IMR-90 (cell line): ENCODE results near the gene SENP2. TPM values are rescaled to one million over a fixed set of nuclear protein-coding genes. Genes with fewer than 3 reads are reported as not detected.

ENCODE experiments used
- ATAC-seq: fragments of 200-7000 bp; cut with Tn5 transposase; 2 replicates; pipeline ENCODE4 v1.9.1; 2020; ENCODE audit warnings: low read depth, mild to moderate bottlenecking, moderate library complexity
- BruUV-seq: library from RNA; stranded (reverse); fragments of 400-500 nt; replicated peaks from 2 replicates; lab custom pipeline; 2021; lab: Mats Ljungman, UMichigan
- CTCF ChIA-PET: fragments of 300-600 bp; formaldehyde crosslinking; extraction: SDS; loops from one replicate; lab custom pipeline; 2021; ENCODE audit warnings: antibody characterized with exemption; lab: Yijun Ruan, JAX
- POLR2A ChIA-PET: fragments of 300-600 bp; sonication (Branson Sonifier 250); formaldehyde crosslinking; loops from one replicate; lab custom pipeline; 2022; ENCODE audit warnings: antibody characterized with exemption; ENCODE audit not compliant: unreplicated experiment; lab: Charles Lee
- DNase-seq: peaks from one replicate; pipeline ENCODE4 v3.0.0; 2013
- H2AFZ ChIP-seq: replicated peaks from 2 replicates; pipeline ENCODE3; 2013; ENCODE audit warnings: low read length, mild to moderate bottlenecking; ENCODE audit not compliant: poor library complexity
- H2AK5ac ChIP-seq: 2 replicates; pipeline ENCODE4 v1.6.1; 2013; ENCODE audit warnings: low read depth, low read length, inconsistent platforms
- H2AK9ac ChIP-seq: replicated peaks from 2 replicates; pipeline ENCODE3; 2013; ENCODE audit warnings: mild to moderate bottlenecking, low read depth, low read length, moderate library complexity; ENCODE audit not compliant: poor library complexity
- H2BK120ac ChIP-seq: 2 replicates; pipeline ENCODE4 v1.6.1; 2013; ENCODE audit warnings: low read depth, low read length, inconsistent platforms
- H2BK15ac ChIP-seq: 3 replicates; pipeline ENCODE4 v1.6.1; 2013; ENCODE audit warnings: low read depth, low read length, inconsistent platforms
- H2BK20ac ChIP-seq: 2 replicates; pipeline ENCODE4 v1.6.1; 2013; ENCODE audit warnings: low read depth, mild to moderate bottlenecking, inconsistent platforms, low read length, moderate library complexity
- H2BK5ac ChIP-seq: 2 replicates; pipeline ENCODE4 v1.6.1; 2013; ENCODE audit warnings: mild to moderate bottlenecking, low read depth, low read length, inconsistent platforms; ENCODE audit not compliant: poor library complexity, severe bottlenecking
- H3K14ac ChIP-seq: replicated peaks from 2 replicates; pipeline ENCODE4 v1.6.1; 2013; ENCODE audit warnings: low read depth, low read length, inconsistent platforms
- H3K18ac ChIP-seq: 2 replicates; pipeline ENCODE4 v1.6.1; 2013; ENCODE audit warnings: low read depth, low read length, control low read depth
- H3K23ac ChIP-seq: 2 replicates; pipeline ENCODE4 v1.6.1; 2013; ENCODE audit warnings: low read depth, low read length, inconsistent platforms
- H3K27ac ChIP-seq: 2 replicates; pipeline ENCODE4 v1.5.1; 2013; ENCODE audit warnings: mild to moderate bottlenecking, control low read depth, low read length; ENCODE audit not compliant: insufficient read depth
- H3K27me3 ChIP-seq: 2 replicates; pipeline ENCODE4 v1.6.1; 2013; ENCODE audit warnings: low read length; ENCODE audit not compliant: control insufficient read depth, insufficient read depth
- H3K36me3 ChIP-seq: 2 replicates; pipeline ENCODE4 v1.6.1; 2013; ENCODE audit warnings: low read length, mixed read lengths; ENCODE audit not compliant: control insufficient read depth, insufficient read depth
- H3K4ac ChIP-seq: 2 replicates; pipeline ENCODE4 v1.6.1; 2013; ENCODE audit warnings: low read depth, low read length, inconsistent platforms
- H3K4me1 ChIP-seq: 2 replicates; pipeline ENCODE4 v1.6.1; 2013; ENCODE audit warnings: low read length, mixed read lengths; ENCODE audit not compliant: control insufficient read depth, insufficient read depth
- H3K4me2 ChIP-seq: 2 replicates; pipeline ENCODE4 v1.6.1; 2013; ENCODE audit warnings: low read depth, mild to moderate bottlenecking, control low read depth, low read length, moderate library complexity
- H3K4me3 ChIP-seq: 2 replicates; pipeline ENCODE4 v1.5.1; 2013; ENCODE audit warnings: low read depth, mild to moderate bottlenecking, control low read depth, low read length, moderate library complexity; ENCODE audit not compliant: insufficient read depth
- H3K56ac ChIP-seq: 2 replicates; pipeline ENCODE4 v1.6.1; 2013; ENCODE audit warnings: low read length, inconsistent platforms; ENCODE audit not compliant: insufficient read depth; ENCODE audit errors: extremely low read depth
- H3K79me1 ChIP-seq, 2 experiments: 2 replicates each; pipeline ENCODE4 v1.6.1; 2013; ENCODE audit warnings: low read length in 2 of 2, inconsistent platforms in 1 of 2, low read depth in 1 of 2
- H3K9ac ChIP-seq: 2 replicates; pipeline ENCODE4 v1.6.1; 2013; ENCODE audit warnings: low read depth, low read length, control low read depth
- H3K9me1 ChIP-seq: 2 replicates; pipeline ENCODE4 v1.6.1; 2013; ENCODE audit warnings: low read length, inconsistent platforms; ENCODE audit not compliant: insufficient read depth
- H3K9me3 ChIP-seq: 2 replicates; pipeline ENCODE4 v1.6.1; 2013; ENCODE audit warnings: low read length; ENCODE audit not compliant: control insufficient read depth, insufficient read depth
- H4K20me1 ChIP-seq: 2 replicates; pipeline ENCODE4 v1.6.1; 2013; ENCODE audit warnings: low read length, inconsistent platforms; ENCODE audit not compliant: insufficient read depth
- H4K5ac ChIP-seq: 2 replicates; pipeline ENCODE4 v1.6.1; 2013; ENCODE audit warnings: mild to moderate bottlenecking, low read depth, low read length, control low read depth
- H4K8ac ChIP-seq, 2 experiments: 2 replicates each; pipeline ENCODE4 v1.6.1; 2013; ENCODE audit warnings: low read depth in 2 of 2, low read length in 2 of 2, control low read depth in 1 of 2, inconsistent platforms in 1 of 2
- H4K91ac ChIP-seq: 2 replicates; pipeline ENCODE4 v1.6.1; 2013; ENCODE audit warnings: low read depth, low read length, inconsistent platforms; ENCODE audit not compliant: insufficient read depth
- BHLHE40 ChIP-seq: fragments of 150-350 bp; IDR thresholded peaks from 2 replicates; pipeline ENCODE4 v1.6.1; 2016; ENCODE audit warnings: mild to moderate bottlenecking, low read depth, low read length
- CHD1 ChIP-seq: IDR thresholded peaks from 2 replicates; pipeline ENCODE4 v1.6.1; 2012; ENCODE audit warnings: low read depth, low read length, improper control_type of control experiment
- FOS ChIP-seq: fragments of 150-350 bp; IDR thresholded peaks from 2 replicates; pipeline ENCODE4 v1.6.1; 2016; ENCODE audit warnings: low read depth, low read length
- MAZ ChIP-seq: IDR thresholded peaks from 2 replicates; pipeline ENCODE4 v1.6.1; 2012; ENCODE audit warnings: low read depth, mild to moderate bottlenecking, low read length, improper control_type of control experiment, moderate library complexity, borderline replicate concordance
- POLR2A ChIP-seq: IDR thresholded peaks from 2 replicates; pipeline ENCODE4 v1.6.1; 2012; ENCODE audit warnings: mild to moderate bottlenecking, low read depth, low read length
- RCOR1 ChIP-seq: IDR thresholded peaks from 2 replicates; pipeline ENCODE4 v1.6.1; 2012; ENCODE audit warnings: mild to moderate bottlenecking, low read length, improper control_type of control experiment; ENCODE audit not compliant: insufficient replicate concordance
- RFX5 ChIP-seq: IDR thresholded peaks from 2 replicates; pipeline ENCODE4 v1.8.0; 2012; ENCODE audit warnings: low read depth, mild to moderate bottlenecking, low read length, moderate library complexity
- SMC3 ChIP-seq: fragments of 150-350 bp; IDR thresholded peaks from 2 replicates; pipeline ENCODE4 v1.6.1; 2016; ENCODE audit warnings: low read depth, mild to moderate bottlenecking, antibody characterized with exemption, low read length, moderate library complexity
- USF2 ChIP-seq: fragments of 150-350 bp; IDR thresholded peaks from 2 replicates; pipeline ENCODE4 v1.6.1; 2017; ENCODE audit warnings: mild to moderate bottlenecking, antibody characterized with exemption, low read length, low read depth
- WGBS, 2 experiments: methylation state at CpG; one replicate each; pipeline versions ENCODE4 v1.1.5 to v1.1.7; 2013; ENCODE audit warnings: missing lambda C conversion rate in 2 of 2; ENCODE audit not compliant: insufficient read length in 1 of 2; ENCODE audit errors: extremely low coverage in 2 of 2; 5-methylcytosine and 5-hydroxymethylcytosine counted together
- dilution Hi-C: fragments of 300-500 bp; cut with HindIII; formaldehyde crosslinking; loops from one replicate; pipeline ENCODE4 v1.14.3; 2018; ENCODE audit warnings: low sequenced_read_pairs; ENCODE audit not compliant: unreplicated experiment
- in situ Hi-C: fragments of 300-500 bp; cut with MboI; formaldehyde crosslinking; loops from 3 replicates; pipeline ENCODE4 v1.14.3; 2019; ENCODE audit warnings: low sequenced_read_pairs, inconsistent platforms, mixed read lengths
- intact Hi-C: fragments of 100-400 bp; cut with micrococcal nuclease; formaldehyde crosslinking; loops from 2 replicates; pipeline ENCODE4 v1.10.0; 2022
- polyA plus RNA-seq, 3 experiments: library from polyadenylated mRNA; depleted of rRNA; stranded (reverse); fragments of >200 nt; gene quantifications; 2 replicates each; pipeline ENCODE4 v1.2.3, GENCODE V29; 2012; ENCODE audit warnings: low replicate concordance in 1 of 3
- total RNA-seq: library from RNA; depleted of rRNA; stranded (reverse); fragments of >200 nt; gene quantifications from 2 replicates; pipeline ENCODE4 v1.2.3, GENCODE V29; 2012

Gene SENP2
- total and polyA plus RNA-seq, 2 of the 4 experiments (the other 2 are of a cell fraction), result 9.4 to 15.2 TPM

DNA sequence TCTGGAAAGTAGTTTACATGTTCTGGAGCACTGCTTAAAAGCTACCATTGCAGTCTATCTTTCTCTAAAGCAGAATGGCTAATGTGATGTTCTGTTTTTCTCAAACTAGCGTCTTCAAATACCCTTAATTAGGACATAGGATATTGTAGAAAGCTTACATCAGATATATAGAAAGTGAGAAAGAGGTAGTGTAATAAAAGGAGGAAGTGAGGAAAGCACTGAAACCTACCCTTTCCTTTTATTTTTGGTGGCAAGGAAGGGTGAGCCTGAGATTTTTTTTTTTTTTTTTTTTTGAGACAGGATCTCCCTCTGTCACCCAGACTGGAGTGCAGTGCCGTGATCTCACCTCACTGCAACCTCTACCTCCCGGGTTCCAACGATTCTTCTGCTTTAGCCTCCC, 9.4 kb downstream of the SENP2 start:
- Histone ChIP-seq H3K4ac (no peak overlapping the region), H3K14ac (no peak overlapping the region), H3K9me1 (no peaks in the 10 kb centered on the region), H3K23ac (no peak overlapping the region), H2AK5ac (no peak overlapping the region), H4K8ac (no peak overlapping the region), H3K27me3 (no peaks in the 10 kb centered on the region), H4K5ac (no peak overlapping the region), H2AK9ac (no peak overlapping the region), H3K4me3 (no peak overlapping the region), H3K18ac (no peak overlapping the region), H3K27ac (no peak overlapping the region), H3K4me2 (no peak overlapping the region), H3K36me3 (peaks cover 6% of the 10 kb centered on the region), H3K79me1 (peaks cover 3 to 6% of the 10 kb centered on the region in 2 experiments; a peak in 2 of 4 replicates), H2BK5ac (no peak overlapping the region), H2BK15ac (no peak overlapping the region), H4K20me1 (no peaks in the 10 kb centered on the region), H2BK120ac (no peak overlapping the region), H3K9ac (no peak overlapping the region), H4K91ac (no peak overlapping the region), H3K4me1 (no peaks in the 10 kb centered on the region), H3K56ac (no peak overlapping the region), H2BK20ac (no peak overlapping the region), H2AFZ (no peak overlapping the region), H3K9me3 (no peaks in the 10 kb centered on the region)
- TF ChIP-seq USF2, result no peak
- TF ChIP-seq BHLHE40, result no peak
- no peak for TF ChIP-seq FOS
- no peak for TF ChIP-seq SMC3
- TF ChIP-seq POLR2A, result no peak
- no peak for TF ChIP-seq RFX5
- no peak for TF ChIP-seq MAZ
- no peak for TF ChIP-seq CHD1
- TF ChIP-seq RCOR1, result no peak
- intact Hi-C loops (no loop called here), in situ Hi-C loops (no loop called here), dilution Hi-C loops (no loop called here)
- WGBS, 2 experiments, result no CpG with 5 or more reads among the region's 4 CpGs
- no peak for DNase-seq
- ATAC-seq, result no peak
- CTCF ChIA-PET, result no interaction called here
- POLR2A ChIA-PET, result no interaction called here
- no TSS peak for BruUV-seq
